ENCODE measurements around the gene PTPRM.

DNA sequence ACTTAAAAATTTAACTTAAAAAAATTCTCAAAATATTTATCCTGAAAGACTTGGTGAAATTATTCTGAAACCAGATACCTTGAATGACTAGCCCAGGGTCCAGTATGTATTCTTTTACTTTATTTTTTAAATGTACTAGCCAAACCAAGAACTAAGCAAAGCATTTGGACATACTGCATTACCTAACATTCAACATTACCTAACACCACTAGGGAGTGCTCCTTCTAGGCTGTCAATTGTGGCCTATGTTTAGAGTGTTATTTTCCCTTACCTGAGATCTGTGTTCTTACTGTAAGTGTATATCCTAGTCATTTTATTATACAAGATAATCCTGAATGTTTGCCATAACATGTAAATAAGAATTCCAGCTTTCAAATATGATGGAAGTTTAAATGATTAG is 496.6 kb downstream of the PTPRM start:
- no peak for TF ChIP-seq CTCF (conservative IDR thresholded peaks at IDR 0.05; ENCODE audit: low read depth, low read length)
- TF ChIP-seq EZH2 (IDR thresholded peaks at IDR 0.05; ENCODE audit: borderline replicate concordance, low read depth, low read length, poor library complexity, severe bottlenecking), result no peak
